CD1c-positive myeloid dendritic cell (primary cell): ENCODE measurements around the gene STK11.

Source experiments
- DNase-seq: peaks from one replicate; pipeline ENCODE4 v3.0.0-alpha.2; 2016; ENCODE audit errors: extremely low spot score

STK11 gene

GRCh38 chr19:1225440-1226226 lies 20.1 kb downstream of the STK11 start:
- peak; percentile 46 for DNase-seq

- no peak for DNase-seq
These were observed 20.6 kb downstream of the STK11 start for GRCh38 chr19:1226227-1226518.

GRCh38 chr19:1226522-1227303 lies 21.1 kb downstream of the STK11 start:
- DNase-seq, result no peak

GRCh38 chr19:1227304-1228054 lies 21.9 kb downstream of the STK11 start:
- DNase-seq, result no peak

GRCh38 chr19:1228161-1228957 lies 22.8 kb downstream of the STK11 start:
- DNase-seq, result no peak

- no peak for DNase-seq
These were observed 23.7 kb downstream of the STK11 start for GRCh38 chr19:1229056-1229923.

- no peak for DNase-seq
These were observed 24.6 kb downstream of the STK11 start for GRCh38 chr19:1229924-1230782.

GRCh38 chr19:1230783-1231489 lies 25.4 kb downstream of the STK11 start:
- DNase-seq, result no peak

- DNase-seq, result no peak
These were observed 26.4 kb downstream of the STK11 start for GRCh38 chr19:1231729-1232637.

GRCh38 chr19:1232652-1233072 lies 27.1 kb downstream of the STK11 start:
- peak; percentile 52 for DNase-seq

- no peak for DNase-seq
These were observed 27.6 kb downstream of the STK11 start for GRCh38 chr19:1233115-1233667.

- DNase-seq, result no peak
These were observed 28.7 kb downstream of the STK11 start for GRCh38 chr19:1234051-1234954.

- DNase-seq, result no peak
These were observed 29.4 kb downstream of the STK11 start for GRCh38 chr19:1234955-1235380.

- no peak for DNase-seq
These were observed 30.3 kb downstream of the STK11 start for GRCh38 chr19:1235625-1236538.

- no peak for DNase-seq
These were observed 31.0 kb downstream of the STK11 start for GRCh38 chr19:1236576-1236975.
